GM08714 (cell line): ENCODE measurements around the gene ARHGAP26.
"Not testable (repeated sequence)": the region's sequence is repeated elsewhere in the genome, so short reads cannot be mapped to it uniquely, and the experiment has no call there.

Experiments
- H3K4me3 ChIP-seq: fragments of 200-500 bp; sonication (Bioruptor generic); 2 replicates; pipeline ENCODE4 v1.5.1; 2014; ENCODE audit warnings: mild to moderate bottlenecking, low read length, inconsistent platforms
- ZNF274 ChIP-seq: IDR thresholded peaks from 2 replicates; pipeline ENCODE4 v1.6.1; 2012; ENCODE audit warnings: mild to moderate bottlenecking, low read depth, low read length

Gene ARHGAP26

GRCh38 chr5:142974409-142974808, 204.2 kb downstream of the ARHGAP26 start:
- no peak overlapping the region for H3K4me3 ChIP-seq
- TF ChIP-seq ZNF274 = no peak

- no peak for TF ChIP-seq ZNF274
These were observed 206.7 kb downstream of the ARHGAP26 start for GRCh38 chr5:142976861-142977260.

GRCh38 chr5:142977363-142978051, 207.3 kb downstream of the ARHGAP26 start:
- no peak overlapping the region; the same call in 1 of the 2 replicates for H3K4me3 ChIP-seq
- no peak for TF ChIP-seq ZNF274

More at GRCh38 chr5:142976861-142977260, 206.7 kb downstream of the ARHGAP26 start:
- H3K4me3 ChIP-seq = no peak overlapping the region

GRCh38 chr5:142978252-142978651, 208.1 kb downstream of the ARHGAP26 start:
- no peak for TF ChIP-seq ZNF274
- no peak overlapping the region; the same call in 1 of the 2 replicates for H3K4me3 ChIP-seq

- no peak for TF ChIP-seq ZNF274
- no peak overlapping the region for H3K4me3 ChIP-seq
These were observed 208.5 kb downstream of the ARHGAP26 start for GRCh38 chr5:142978726-142979125.

GRCh38 chr5:142979636-142980035, 209.5 kb downstream of the ARHGAP26 start:
- no peak overlapping the region for H3K4me3 ChIP-seq
- no peak for TF ChIP-seq ZNF274

- TF ChIP-seq ZNF274 = no peak
- H3K4me3 ChIP-seq = no peak overlapping the region
These were observed 211.3 kb downstream of the ARHGAP26 start for GRCh38 chr5:142981475-142981874.

- no peak overlapping the region for H3K4me3 ChIP-seq
- TF ChIP-seq ZNF274 = no peak
These were observed 212.0 kb downstream of the ARHGAP26 start for GRCh38 chr5:142981886-142982820.

- no peak for TF ChIP-seq ZNF274
- no peak overlapping the region for H3K4me3 ChIP-seq
These were observed 212.6 kb downstream of the ARHGAP26 start for GRCh38 chr5:142982821-142983200.

GRCh38 chr5:142984011-142984410, 213.8 kb downstream of the ARHGAP26 start:
- TF ChIP-seq ZNF274 = no peak
- H3K4me3 ChIP-seq = no peak overlapping the region

- H3K4me3 ChIP-seq = no peak overlapping the region
- no peak for TF ChIP-seq ZNF274
These were observed 214.3 kb downstream of the ARHGAP26 start for GRCh38 chr5:142984525-142984924.

- not testable (repeated sequence) for H3K4me3 ChIP-seq
These were observed 219.1 kb downstream of the ARHGAP26 start for GRCh38 chr5:142989270-142989669.

- not testable (repeated sequence) for H3K4me3 ChIP-seq
These were observed 219.9 kb downstream of the ARHGAP26 start for GRCh38 chr5:142990073-142990472.

GRCh38 chr5:142994218-142994617, 224.0 kb downstream of the ARHGAP26 start:
- TF ChIP-seq ZNF274 = no peak
- H3K4me3 ChIP-seq = no peak overlapping the region

GRCh38 chr5:142995621-142996020, 225.4 kb downstream of the ARHGAP26 start:
- not testable (repeated sequence) for H3K4me3 ChIP-seq

- no peak for TF ChIP-seq ZNF274
- no peak overlapping the region for H3K4me3 ChIP-seq
These were observed 227.4 kb downstream of the ARHGAP26 start for GRCh38 chr5:142997591-142997990.
